T-helper 2 cell treated with Interferon-gamma antibody and Interleukin-4, amounts not matched to agents 5 μg/mL and 100 μg/mL, for 36 hours (primary cell): Measurements from ENCODE around the gene NFIC.
"Not testable (repeated sequence)": the region's sequence is repeated elsewhere in the genome, so short reads cannot be mapped to it uniquely, and the experiment has no call there.

ENCODE experiments used
- DNase-seq: peaks from one replicate; pipeline ENCODE4 v3.0.0; 2021; ENCODE audit warnings: low spot score
- H3K27ac Mint-ChIP-seq: one replicate; pipeline ENCODE4 v1.8.0; 2021; ENCODE audit warnings: mild to moderate bottlenecking, mixed read lengths
- H3K27me3 Mint-ChIP-seq: one replicate; pipeline ENCODE4 v1.8.0; 2021; ENCODE audit warnings: low read depth, mixed read lengths
- H3K36me3 Mint-ChIP-seq: one replicate; pipeline ENCODE4 v1.8.0; 2021; ENCODE audit warnings: low read depth, mixed read lengths
- H3K4me1 Mint-ChIP-seq: one replicate; pipeline ENCODE4 v1.8.0; 2021; ENCODE audit warnings: low read depth, mixed read lengths
- H3K4me3 Mint-ChIP-seq: one replicate; pipeline ENCODE4 v1.8.0; 2022; ENCODE audit warnings: mild to moderate bottlenecking, moderate library complexity, mixed read lengths
- H3K9me3 Mint-ChIP-seq: one replicate; pipeline ENCODE4 v1.8.0; 2021; ENCODE audit warnings: mixed read lengths

Gene NFIC

GRCh38 chr19:3508121-3508661, 141.8 kb downstream of the NFIC start:
- Mint-ChIP-seq H3K4me1 (peaks cover 27% of the 10 kb centered on the region), H3K36me3 (peaks cover 28% of the 10 kb centered on the region), H3K27ac (peak overlapping the region; percentile 13), H3K4me3 (peak overlapping the region; percentile 51)
- not testable (repeated sequence) for H3K27me3 Mint-ChIP-seq, H3K9me3 Mint-ChIP-seq, DNase-seq

DNA sequence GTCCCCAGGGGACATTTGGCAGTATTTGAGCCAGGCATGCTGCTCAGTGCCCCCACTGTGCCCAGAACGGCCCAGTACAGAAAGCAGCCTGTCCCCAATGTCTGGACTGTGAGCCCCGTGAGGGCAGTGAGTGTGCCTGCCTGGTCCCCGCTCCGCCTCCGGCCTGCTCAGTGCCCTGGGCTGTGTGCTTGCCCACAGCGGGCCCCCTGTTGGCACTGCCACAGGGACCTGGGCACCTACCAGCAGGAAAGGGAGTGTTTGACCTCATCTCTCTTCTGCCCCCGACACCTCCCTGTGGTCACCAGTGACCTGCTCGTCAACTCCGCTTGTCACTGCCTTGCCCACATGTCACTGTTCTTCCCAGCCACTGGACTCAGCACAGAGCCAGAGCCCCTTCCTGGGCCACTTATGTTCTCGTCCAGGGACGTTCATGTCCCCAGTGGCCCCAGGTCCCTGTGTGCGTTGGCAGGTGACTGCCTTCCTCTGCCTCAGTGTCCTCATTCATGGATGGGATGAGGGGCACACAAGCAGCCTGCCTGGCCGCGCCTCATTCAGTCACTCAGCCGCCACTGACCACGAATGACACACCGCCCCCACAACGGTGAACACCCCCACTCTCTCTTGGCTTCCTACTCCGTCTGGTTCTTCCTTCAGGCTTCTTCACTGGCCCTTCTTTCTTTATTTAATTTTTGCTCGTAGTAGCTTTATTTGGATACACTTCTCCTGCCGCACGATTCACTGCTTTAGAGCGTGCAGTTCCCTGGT, 142.6 kb downstream of the NFIC start:
- no peaks in the 10 kb centered on the region for H3K9me3 Mint-ChIP-seq
- H3K27me3 Mint-ChIP-seq, result no peaks in the 10 kb centered on the region
- H3K4me3 Mint-ChIP-seq, result peak overlapping the region; percentile 51
- H3K4me1 Mint-ChIP-seq, result peaks cover 27% of the 10 kb centered on the region
- H3K27ac Mint-ChIP-seq, result peak overlapping the region; percentile 68
- peaks cover 28% of the 10 kb centered on the region for H3K36me3 Mint-ChIP-seq
- DNase-seq, result no peak

DNA sequence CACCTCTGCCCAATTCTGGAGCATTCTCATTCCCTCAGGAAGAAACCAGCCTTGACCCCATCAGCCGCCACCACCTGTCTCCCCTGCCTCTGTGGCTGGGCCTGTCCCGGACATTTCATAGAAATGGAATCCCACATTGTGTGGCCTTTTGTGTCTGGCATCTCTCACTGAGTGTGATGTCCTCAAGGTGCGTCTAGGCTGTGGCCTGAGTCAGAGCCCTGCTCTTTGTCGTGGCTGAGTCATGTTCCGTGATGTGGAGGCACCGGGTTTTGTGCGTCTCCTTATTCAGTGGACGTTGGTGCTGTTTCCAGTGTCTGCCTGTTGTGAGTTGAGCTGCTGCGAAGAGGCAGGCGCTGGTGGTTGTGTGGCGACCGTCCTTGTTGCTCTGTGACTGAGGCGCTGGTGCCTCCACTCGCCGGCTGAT, 143.2 kb downstream of the NFIC start:
- Mint-ChIP-seq H3K27me3 (no peaks in the 10 kb centered on the region), H3K9me3 (no peaks in the 10 kb centered on the region), H3K4me1 (peaks cover 25% of the 10 kb centered on the region), H3K4me3 (peak overlapping the region; percentile 51), H3K27ac (peak overlapping the region; percentile 68), H3K36me3 (peaks cover 28% of the 10 kb centered on the region)
- DNase-seq, result peak; percentile 35

DNA sequence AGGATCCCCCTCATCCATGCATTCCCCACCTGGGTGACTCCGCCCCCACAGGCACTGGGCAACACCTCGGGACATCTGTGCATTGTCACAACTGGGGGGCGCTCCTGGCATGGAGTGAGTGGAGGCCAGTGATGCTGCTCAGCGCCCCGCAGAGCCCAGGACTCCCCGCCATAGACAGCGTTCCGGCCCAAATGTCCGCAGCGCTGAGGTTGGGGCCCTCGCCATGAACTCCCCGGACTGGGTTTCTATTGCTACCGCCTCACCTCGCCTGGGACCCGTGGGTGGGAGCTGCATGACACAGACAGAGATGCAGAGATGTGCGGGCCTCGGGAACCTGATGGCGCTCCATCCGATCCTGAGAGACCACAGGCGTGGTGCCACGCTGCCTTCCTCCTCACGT, 144.3 kb downstream of the NFIC start:
- DNase-seq, result no peak
- Mint-ChIP-seq H3K27ac (no peak overlapping the region), H3K36me3 (peaks cover 28% of the 10 kb centered on the region), H3K9me3 (no peaks in the 10 kb centered on the region), H3K4me1 (peaks cover 18% of the 10 kb centered on the region), H3K4me3 (no peak overlapping the region), H3K27me3 (no peaks in the 10 kb centered on the region)

- Mint-ChIP-seq H3K27ac (no peak overlapping the region), H3K9me3 (no peaks in the 10 kb centered on the region), H3K4me3 (no peak overlapping the region), H3K4me1 (peaks cover 19% of the 10 kb centered on the region), H3K27me3 (no peaks in the 10 kb centered on the region), H3K36me3 (peaks cover 26% of the 10 kb centered on the region)
- no peak for DNase-seq
Observed at GRCh38 chr19:3511506-3512251, 145.3 kb downstream of the NFIC start.

DNA sequence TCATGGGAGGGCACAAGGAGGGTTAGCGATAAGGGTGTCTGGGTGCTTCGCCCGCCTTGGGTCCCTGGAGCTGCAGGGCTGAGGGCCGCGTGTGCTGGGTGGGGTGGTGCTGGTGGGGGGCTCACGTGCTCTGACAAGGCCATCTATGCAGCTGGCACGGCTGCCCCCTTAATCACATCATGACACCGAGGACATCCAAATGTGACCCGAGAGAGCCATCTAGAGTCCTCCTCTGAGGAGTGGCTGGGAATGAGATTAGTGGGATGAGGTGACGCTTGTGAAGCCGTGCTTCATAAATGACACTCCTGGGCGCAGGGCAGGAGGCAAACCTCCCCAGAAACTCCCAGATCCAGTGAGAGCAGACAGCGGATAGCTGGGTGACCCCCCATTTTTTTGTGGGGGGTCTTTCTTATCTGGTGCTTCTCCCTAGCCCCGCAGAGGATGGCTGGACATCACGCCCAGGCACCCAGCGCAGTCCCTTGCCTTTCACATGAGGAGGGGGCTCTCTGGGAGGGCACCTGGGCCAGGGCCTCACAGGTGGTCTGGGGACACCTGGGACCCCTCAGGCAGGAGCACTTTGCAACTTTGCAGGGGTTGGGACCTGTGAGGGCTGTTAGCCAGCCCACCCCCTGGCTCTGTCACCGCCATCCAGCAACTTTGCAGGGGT, 146.3 kb downstream of the NFIC start:
- no peak for DNase-seq
- no peak overlapping the region for H3K27ac Mint-ChIP-seq
- peaks cover 16% of the 10 kb centered on the region for H3K36me3 Mint-ChIP-seq
- no peaks in the 10 kb centered on the region for H3K9me3 Mint-ChIP-seq
- peaks cover 11% of the 10 kb centered on the region for H3K4me1 Mint-ChIP-seq
- no peak overlapping the region for H3K4me3 Mint-ChIP-seq
- H3K27me3 Mint-ChIP-seq, result no peaks in the 10 kb centered on the region

DNA sequence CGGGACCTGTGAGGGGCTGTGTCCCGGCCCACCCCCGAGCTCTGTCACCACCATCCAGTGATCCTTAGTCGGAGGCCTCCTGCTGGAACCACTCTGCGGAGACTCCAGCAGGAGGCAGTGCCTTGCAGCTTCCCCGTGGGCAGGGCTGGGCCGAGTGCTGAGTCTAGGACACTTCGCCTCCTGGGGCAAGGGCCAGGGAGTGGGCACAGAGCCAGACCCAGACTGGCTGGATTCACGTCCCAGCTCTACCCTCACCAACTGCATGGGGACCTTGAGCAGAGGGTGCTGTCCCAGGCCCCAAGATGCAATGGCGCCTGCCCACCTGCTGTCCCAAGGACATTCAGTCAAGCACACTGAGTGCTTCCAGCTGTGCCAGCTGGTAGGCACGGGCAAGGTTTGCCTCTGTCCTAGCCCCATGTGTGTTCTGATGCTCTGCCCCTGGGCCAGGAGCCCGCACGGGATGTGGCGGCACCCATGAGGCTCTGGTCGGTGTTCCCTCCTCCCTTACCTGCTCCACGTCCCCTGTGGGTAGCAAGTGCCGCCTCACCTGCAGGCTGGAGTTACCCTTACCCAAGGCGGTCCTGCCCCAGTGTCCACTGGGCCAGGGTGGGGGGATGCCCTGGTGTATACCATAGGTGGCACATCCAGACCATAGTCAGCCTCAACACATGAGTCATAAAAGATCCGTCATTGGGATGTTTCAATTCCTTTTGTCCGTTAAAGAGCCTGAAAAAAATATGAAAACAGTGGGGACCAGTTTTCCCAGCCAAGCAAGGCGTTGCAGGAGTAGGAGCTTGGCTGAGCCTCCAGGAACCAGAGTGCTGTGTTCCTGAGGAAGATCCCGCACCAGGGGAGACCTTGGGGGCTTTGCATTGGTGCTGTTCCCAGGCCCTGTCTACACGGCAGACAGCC, 147.1 kb downstream of the NFIC start:
- Mint-ChIP-seq H3K36me3 (peaks cover 13% of the 10 kb centered on the region), H3K27ac (no peak overlapping the region), H3K4me3 (no peak overlapping the region), H3K9me3 (no peaks in the 10 kb centered on the region), H3K27me3 (no peaks in the 10 kb centered on the region), H3K4me1 (peaks cover 8% of the 10 kb centered on the region)
- DNase-seq, result no peak

GRCh38 chr19:3514930-3515329, 148.5 kb downstream of the NFIC start:
- no peaks in the 10 kb centered on the region for H3K27me3 Mint-ChIP-seq
- H3K36me3 Mint-ChIP-seq, result peaks cover 2% of the 10 kb centered on the region
- H3K9me3 Mint-ChIP-seq, result no peaks in the 10 kb centered on the region
- DNase-seq, result no peak
- peaks cover 2% of the 10 kb centered on the region for H3K4me1 Mint-ChIP-seq
- no peak overlapping the region for H3K4me3 Mint-ChIP-seq
- H3K27ac Mint-ChIP-seq, result no peak overlapping the region

- H3K9me3 Mint-ChIP-seq, result no peaks in the 10 kb centered on the region
- no peaks in the 10 kb centered on the region for H3K27me3 Mint-ChIP-seq
- no peak for DNase-seq
- peaks cover 3% of the 10 kb centered on the region for H3K4me1 Mint-ChIP-seq
- no peak overlapping the region for H3K4me3 Mint-ChIP-seq
- no peak overlapping the region for H3K27ac Mint-ChIP-seq
- peaks cover 2% of the 10 kb centered on the region for H3K36me3 Mint-ChIP-seq
Observed at GRCh38 chr19:3515891-3516422, 149.6 kb downstream of the NFIC start.

- peaks cover 4% of the 10 kb centered on the region for H3K4me1 Mint-ChIP-seq
- no peaks in the 10 kb centered on the region for H3K27me3 Mint-ChIP-seq
- H3K9me3 Mint-ChIP-seq, result no peaks in the 10 kb centered on the region
- H3K27ac Mint-ChIP-seq, result no peak overlapping the region
- peaks cover 5% of the 10 kb centered on the region for H3K36me3 Mint-ChIP-seq
- DNase-seq, result no peak
- no peak overlapping the region for H3K4me3 Mint-ChIP-seq
Observed at GRCh38 chr19:3516675-3517207, 150.4 kb downstream of the NFIC start.

DNA sequence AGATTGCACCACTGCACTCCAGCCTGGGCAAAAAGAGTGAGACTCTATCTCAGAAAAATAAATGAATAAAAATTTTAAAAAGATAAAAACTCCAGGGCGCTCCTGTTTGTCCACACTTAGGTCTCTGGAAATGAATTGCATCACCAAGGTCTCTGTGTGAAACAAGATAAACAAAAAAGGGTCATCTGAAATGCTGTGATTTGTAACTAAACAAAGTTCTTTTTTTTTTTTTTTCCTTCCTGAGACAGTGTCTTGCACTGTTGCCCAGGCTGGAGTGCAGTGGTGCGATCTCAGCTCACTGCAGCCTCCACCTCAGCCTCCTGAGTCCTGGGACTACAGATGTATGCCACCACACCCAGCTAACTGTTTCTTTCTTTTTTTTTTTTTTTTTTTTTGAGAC, 151.3 kb downstream of the NFIC start:
- peaks cover 9% of the 10 kb centered on the region for H3K36me3 Mint-ChIP-seq
- H3K27me3 Mint-ChIP-seq, result no peaks in the 10 kb centered on the region
- no peak overlapping the region for H3K4me3 Mint-ChIP-seq
- H3K9me3 Mint-ChIP-seq, result no peaks in the 10 kb centered on the region
- H3K27ac Mint-ChIP-seq, result no peak overlapping the region
- no peak for DNase-seq
- peaks cover 4% of the 10 kb centered on the region for H3K4me1 Mint-ChIP-seq

DNA sequence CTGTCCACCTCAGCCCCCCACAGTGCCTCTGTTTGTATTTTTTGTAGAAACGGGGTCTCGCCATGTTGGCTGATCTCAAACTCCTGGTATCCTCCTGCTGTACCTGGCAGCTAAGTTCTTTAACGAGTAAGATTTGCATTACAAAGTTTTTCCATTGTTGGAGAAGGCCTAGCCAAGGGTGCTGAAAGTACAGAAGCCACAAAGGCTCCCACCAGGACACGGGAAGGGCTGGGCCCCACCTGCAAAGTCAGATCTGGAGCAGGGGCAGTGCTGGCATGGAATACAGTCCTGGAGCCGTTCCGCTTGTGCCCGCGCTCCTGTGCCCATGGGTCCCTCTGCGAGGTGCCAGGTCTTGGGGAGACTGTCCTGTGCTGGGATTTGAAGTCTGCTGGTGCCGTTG, 151.9 kb downstream of the NFIC start:
- peaks cover 9% of the 10 kb centered on the region for H3K36me3 Mint-ChIP-seq
- no peak overlapping the region for H3K4me3 Mint-ChIP-seq
- no peaks in the 10 kb centered on the region for H3K27me3 Mint-ChIP-seq
- no peak for DNase-seq
- H3K9me3 Mint-ChIP-seq, result no peaks in the 10 kb centered on the region
- H3K4me1 Mint-ChIP-seq, result peaks cover 4% of the 10 kb centered on the region
- H3K27ac Mint-ChIP-seq, result no peak overlapping the region

GRCh38 chr19:3518659-3519058, 152.3 kb downstream of the NFIC start:
- no peaks in the 10 kb centered on the region for H3K27me3 Mint-ChIP-seq
- no peaks in the 10 kb centered on the region for H3K9me3 Mint-ChIP-seq
- no peak overlapping the region for H3K27ac Mint-ChIP-seq
- peaks cover 9% of the 10 kb centered on the region for H3K36me3 Mint-ChIP-seq
- H3K4me3 Mint-ChIP-seq, result no peak overlapping the region
- DNase-seq, result no peak
- peaks cover 4% of the 10 kb centered on the region for H3K4me1 Mint-ChIP-seq
